Stomach (tissue), 4 donors: ENCODE results near the gene VTI1A.

Experiments
- CTCF ChIP-seq, 7 experiments: fragments of 450-650 bp in 4 of 7; fragments of 200-600 bp in 3 of 7; sonication (generic) in 3 of 7; IDR thresholded peaks; one replicate each; pipeline ENCODE4 v1.5.1; 2016 to 2019; ENCODE audit warnings: antibody characterized with exemption in 7 of 7, control low read depth in 2 of 7, mild to moderate bottlenecking in 1 of 7
- POLR2A ChIP-seq, 4 donors: fragments of 450-650 bp; IDR thresholded peaks; one replicate each; pipeline ENCODE4 v1.6.1; 2016; ENCODE audit warnings: antibody characterized with exemption in 4 of 4, control low read depth in 2 of 4, mild to moderate bottlenecking in 1 of 4, moderate library complexity in 1 of 4

GRCh38 chr10:112466802-112467201 is 19.8 kb downstream of the VTI1A start:
- TF ChIP-seq POLR2A (IDR thresholded peaks at IDR 0.05) = no peak
- TF ChIP-seq CTCF (IDR thresholded peaks at IDR 0.05) = no peak
